Measurements from ENCODE around the gene SP140L.
"Not testable (repeated sequence)": the region's sequence is repeated elsewhere in the genome, so short reads cannot be mapped to it uniquely, and the experiment has no call there.

The SP140L gene

DNA sequence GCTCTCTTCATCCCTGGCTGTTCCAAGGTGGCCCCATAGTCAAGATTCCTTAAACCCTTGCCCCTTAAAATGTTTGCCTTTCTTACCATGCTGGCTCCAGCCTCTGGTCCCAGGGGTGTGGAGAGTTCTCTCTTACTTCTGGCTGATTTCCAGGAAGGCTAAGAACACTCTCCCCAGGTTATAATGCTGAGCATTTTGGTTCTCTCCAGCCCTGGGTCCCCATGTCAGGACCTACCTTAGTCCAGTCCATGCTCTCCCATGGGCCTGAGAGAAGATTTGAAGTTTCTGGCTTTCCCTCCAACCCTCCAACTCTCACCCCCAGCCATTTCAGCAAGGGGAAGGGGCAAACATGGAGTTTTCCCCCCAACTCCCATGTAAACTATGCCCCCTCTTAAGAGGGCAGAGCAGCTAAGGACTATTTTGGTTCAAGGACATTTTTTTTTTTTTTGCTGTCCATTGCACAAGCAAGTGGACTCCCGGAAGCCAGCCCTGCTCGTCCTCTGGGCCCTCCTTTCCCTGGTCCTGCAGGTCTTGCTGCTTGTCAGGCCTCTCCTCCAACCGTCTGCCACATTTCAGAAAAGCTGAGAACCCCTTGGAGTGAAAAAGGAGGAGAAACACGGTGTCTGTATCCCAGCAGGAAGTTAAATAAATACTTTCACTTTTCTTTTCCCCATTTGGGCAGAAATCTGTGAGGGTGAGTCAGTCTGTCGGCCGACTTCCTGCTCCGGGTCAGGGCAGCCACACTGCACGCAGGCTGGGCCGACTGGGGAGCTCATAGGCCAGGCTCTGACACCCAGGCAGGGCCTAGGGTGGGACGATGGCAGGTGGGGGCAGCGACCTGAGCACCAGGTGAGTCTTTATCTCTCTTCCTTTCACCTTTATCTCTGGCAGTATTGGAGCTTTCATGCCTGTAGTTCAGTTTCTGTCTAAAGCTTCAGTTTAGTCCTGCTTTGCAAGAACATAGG, at the start of gene SP140L:
Gene SP140L, plus strand, starts transcription at position 741 of the 965 bp plus-strand sequence. Its CDS starts 77 bp downstream, at position 818.
- peak; percentile 6 for DNase-seq

GRCh38 chr2:230282936-230283335, 44.1 kb upstream of the SP140L start:
- no peak for DNase-seq

- no peak for DNase-seq
These were observed 40.9 kb upstream of the SP140L start for GRCh38 chr2:230286048-230286447.

- DNase-seq: peak; percentile 24
These were observed 37.7 kb upstream of the SP140L start for GRCh38 chr2:230289311-230289710.

GRCh38 chr2:230295192-230295591, 31.8 kb upstream of the SP140L start:
- DNase-seq: no peak

- no peak for DNase-seq
These were observed 30.1 kb upstream of the SP140L start for GRCh38 chr2:230296917-230297316.

DNA sequence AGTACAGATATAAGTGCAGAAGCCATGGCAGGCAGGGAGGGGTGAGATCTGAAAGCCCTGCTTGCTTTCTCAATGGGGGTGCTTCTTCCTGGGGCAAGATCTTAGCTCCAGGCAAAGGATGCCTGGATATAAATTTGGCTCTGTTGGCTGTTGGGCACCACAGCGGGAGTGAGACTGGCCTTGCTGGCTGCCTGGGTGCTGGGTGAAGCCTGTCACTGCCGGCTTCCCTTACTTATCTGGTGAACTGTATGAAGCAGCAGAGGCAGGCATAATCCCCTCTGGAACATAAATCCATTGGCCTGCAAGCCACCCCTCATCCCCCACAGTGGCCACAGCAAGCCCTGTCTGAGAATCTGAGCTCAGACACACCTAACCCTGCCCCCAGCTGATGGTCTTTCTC, 27.4 kb upstream of the SP140L start:
- no peak for DNase-seq

- no peak for DNase-seq
These were observed 21.3 kb upstream of the SP140L start for GRCh38 chr2:230305416-230306275.

- no peak for DNase-seq
These were observed 20.5 kb upstream of the SP140L start for GRCh38 chr2:230306474-230306873.

GRCh38 chr2:230307485-230307884, 19.5 kb upstream of the SP140L start:
- no peak for DNase-seq

- DNase-seq: no peak
These were observed 18.5 kb upstream of the SP140L start for GRCh38 chr2:230308402-230309000.

GRCh38 chr2:230310792-230311191, 16.2 kb upstream of the SP140L start:
- DNase-seq: not testable (repeated sequence)

DNA sequence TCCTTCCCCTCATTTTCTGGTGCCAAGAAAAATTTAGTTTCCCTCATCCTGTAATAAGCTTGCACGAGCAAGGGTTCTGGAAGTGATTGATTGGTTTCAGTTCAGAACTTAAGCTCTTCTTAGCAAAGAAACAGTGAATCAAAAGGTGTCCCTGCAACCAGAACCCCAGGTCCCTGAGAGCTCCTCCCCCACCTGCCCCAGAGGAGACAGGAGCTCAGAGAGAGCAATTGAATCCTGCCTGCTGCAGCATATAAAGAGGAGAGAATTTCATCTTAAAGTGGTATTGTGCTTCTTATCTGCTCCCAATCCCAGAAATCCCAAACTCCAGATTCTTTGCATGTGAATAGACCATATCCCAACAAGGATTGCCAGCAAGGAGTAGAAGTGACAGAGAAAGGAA, 15.4 kb upstream of the SP140L start:
- not testable (repeated sequence) for DNase-seq

- DNase-seq: no peak
These were observed 14.4 kb upstream of the SP140L start for GRCh38 chr2:230312638-230313037.

- DNase-seq: no peak
These were observed 9.6 kb upstream of the SP140L start for GRCh38 chr2:230317366-230317765.

DNA sequence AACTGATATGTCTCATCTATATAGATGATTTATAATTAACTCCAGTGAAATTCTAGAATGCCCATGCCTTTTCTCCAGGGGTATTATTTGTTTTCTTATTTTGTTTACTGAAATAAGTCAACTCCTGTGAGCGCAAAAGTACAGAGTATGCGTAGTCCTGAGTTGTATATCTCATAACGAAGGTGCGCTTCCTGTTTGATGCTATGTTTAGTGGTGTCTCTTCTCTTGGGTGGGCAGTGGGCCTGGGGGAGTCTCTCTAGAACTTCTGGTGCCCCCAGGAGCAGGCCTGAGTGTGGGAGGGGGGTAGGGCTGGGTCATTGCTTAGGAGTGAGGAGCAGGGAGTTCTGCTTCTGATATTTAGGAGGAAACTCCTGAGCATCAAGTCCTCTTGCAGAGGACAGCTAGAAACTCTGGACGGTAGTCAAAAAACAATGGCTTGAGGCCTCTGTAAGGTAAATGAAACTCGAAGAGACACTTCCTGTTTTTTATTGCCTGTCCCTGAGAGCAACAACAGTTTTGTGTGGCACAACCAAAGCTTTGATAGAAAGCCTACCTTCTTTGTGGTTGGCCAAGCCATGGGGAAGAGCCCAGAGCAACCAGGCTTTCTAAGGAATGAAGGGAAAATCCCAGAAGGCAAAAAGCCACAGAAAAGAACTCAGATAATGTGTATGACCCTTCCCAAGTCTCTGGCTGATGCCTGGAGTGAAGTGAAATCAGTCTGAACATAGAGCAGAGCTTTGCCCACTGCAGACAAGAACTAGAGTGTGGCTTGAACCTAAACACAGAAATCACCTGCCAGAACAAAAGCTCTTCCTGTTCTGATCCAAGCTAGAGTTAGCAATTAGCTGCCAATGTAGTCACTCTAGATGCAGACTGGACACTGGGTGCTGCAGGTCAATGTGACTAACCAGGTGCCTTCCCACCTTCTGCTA, 8.5 kb upstream of the SP140L start:
- no peak for DNase-seq

GRCh38 chr2:230319211-230319862, 7.7 kb upstream of the SP140L start:
- no peak for DNase-seq

GRCh38 chr2:230321031-230321430, 6.0 kb upstream of the SP140L start:
- no peak for DNase-seq

DNA sequence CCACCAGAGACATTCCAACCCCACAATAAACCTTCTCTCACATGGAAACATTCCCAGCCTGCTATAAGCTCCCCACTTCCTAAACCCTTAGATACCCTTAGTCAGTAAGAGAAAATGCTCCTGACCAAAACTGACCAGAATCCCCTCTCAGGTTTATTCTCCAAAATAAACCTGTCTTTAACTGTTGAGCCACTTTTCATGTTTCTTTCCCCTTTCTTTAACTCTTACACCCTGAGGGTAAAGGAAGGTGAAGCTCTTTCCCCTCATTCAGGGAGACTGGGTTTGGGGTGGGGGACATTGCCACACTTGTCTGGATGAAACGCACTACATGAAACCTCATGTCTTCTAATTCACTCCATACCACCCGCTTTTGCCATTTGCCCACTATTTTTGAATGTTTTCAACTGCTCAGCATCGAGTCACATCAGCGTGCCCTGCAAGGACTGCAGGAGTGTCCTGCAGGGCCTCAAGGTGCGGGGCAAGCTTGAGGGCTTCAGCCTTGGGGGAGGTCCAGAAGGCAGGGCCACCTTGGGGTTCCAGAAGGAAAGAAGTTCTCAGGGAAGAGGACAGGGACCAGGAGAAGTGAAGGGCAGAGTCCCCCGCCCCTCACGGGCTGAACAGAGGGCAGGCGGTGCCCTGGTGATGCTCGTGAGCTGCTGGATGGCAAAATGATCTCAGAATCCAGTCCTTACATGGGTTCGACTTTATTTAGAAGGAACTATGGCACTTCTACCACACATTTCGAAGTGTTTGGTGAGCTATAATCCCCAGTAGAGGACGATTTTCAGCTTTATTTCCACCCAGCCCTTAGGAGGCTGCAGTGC, 4.2 kb upstream of the SP140L start:
- no peak for DNase-seq

DNA sequence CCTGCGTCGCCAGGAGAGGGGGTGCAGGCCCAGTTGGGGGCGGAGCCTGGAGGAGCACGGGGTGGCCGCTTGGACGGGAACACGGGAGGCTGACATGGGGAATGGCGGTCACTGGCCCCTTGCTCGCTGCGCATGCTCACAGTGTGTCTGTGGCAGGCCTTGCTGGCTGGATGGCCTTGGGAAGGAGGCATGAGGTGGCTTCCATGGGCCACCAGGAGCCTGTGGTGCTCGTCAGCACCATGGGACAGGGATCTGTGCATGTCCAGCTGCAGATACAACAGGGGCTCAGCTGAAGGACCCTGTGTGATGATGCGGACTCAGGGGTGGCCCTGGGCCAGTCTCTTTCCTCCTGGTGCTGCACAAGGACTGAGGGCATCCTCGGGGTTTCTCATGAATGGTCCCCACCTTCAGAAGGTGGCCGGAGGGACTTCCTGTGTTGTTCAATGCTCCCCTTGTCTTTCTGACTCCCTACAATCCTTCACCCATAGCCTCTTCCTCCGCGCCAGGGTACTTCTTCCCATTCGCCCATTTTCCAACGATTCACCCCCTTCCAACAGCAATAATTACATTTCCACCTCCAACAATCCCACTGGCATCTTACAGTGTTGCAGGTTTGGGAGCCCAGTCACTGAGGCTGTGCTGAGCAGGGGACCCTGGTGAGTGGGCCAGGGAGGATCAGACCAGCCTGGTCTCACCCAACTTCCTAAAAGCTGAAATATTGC, 3.4 kb upstream of the SP140L start:
- no peak for DNase-seq

Measured in eye (tissue), 1 donor.